Activated T-helper 2 cell treated with anti-CD3 and anti-CD28 coated beads, Interferon-gamma antibody, Interleukin-2, Interleukin-4, amounts not matched to agents 10 μg/mL and 5 μg/mL and 100 μg/mL, durations not matched to agents 14 hours and 24 hours and 36 hours (primary cell): Measurements from ENCODE around the gene DAB2IP. TPM values are rescaled to one million over a fixed set of nuclear protein-coding genes. Genes with fewer than 3 reads are reported as not detected.
"Not testable (repeated sequence)": the region's sequence is repeated elsewhere in the genome, so short reads cannot be mapped to it uniquely, and the experiment has no call there.

Experiments used
- DNase-seq: peaks from one replicate; pipeline ENCODE4 v3.0.0; 2021; ENCODE audit warnings: low spot score
- H3K27ac Mint-ChIP-seq: one replicate; pipeline ENCODE4 v1.8.0; 2021; ENCODE audit warnings: mixed read lengths
- H3K27me3 Mint-ChIP-seq: one replicate; pipeline ENCODE4 v1.8.0; 2021; ENCODE audit warnings: low read depth, mixed read lengths
- H3K36me3 Mint-ChIP-seq: one replicate; pipeline ENCODE4 v1.8.0; 2021; ENCODE audit warnings: low read depth, mixed read lengths
- H3K4me1 Mint-ChIP-seq: one replicate; pipeline ENCODE4 v1.8.0; 2021; ENCODE audit warnings: low read depth, mixed read lengths
- H3K4me3 Mint-ChIP-seq: one replicate; pipeline ENCODE4 v1.8.0; 2021; ENCODE audit warnings: low read depth, mild to moderate bottlenecking, moderate library complexity, mixed read lengths
- H3K9me3 Mint-ChIP-seq: one replicate; pipeline ENCODE4 v1.8.0; 2021; ENCODE audit warnings: mixed read lengths
- intact Hi-C: fragments of 100-400 bp; cut with micrococcal nuclease; formaldehyde crosslinking; loops from one replicate; pipeline ENCODE4 v1.15.1; 2023
- total RNA-seq: library from RNA; stranded (reverse); gene quantifications from 2 replicates; pipeline ENCODE4 v1.2.3, GENCODE V29; 2022

The DAB2IP gene
- total RNA-seq, 1 donor from 2014 or later = not detected

DNA sequence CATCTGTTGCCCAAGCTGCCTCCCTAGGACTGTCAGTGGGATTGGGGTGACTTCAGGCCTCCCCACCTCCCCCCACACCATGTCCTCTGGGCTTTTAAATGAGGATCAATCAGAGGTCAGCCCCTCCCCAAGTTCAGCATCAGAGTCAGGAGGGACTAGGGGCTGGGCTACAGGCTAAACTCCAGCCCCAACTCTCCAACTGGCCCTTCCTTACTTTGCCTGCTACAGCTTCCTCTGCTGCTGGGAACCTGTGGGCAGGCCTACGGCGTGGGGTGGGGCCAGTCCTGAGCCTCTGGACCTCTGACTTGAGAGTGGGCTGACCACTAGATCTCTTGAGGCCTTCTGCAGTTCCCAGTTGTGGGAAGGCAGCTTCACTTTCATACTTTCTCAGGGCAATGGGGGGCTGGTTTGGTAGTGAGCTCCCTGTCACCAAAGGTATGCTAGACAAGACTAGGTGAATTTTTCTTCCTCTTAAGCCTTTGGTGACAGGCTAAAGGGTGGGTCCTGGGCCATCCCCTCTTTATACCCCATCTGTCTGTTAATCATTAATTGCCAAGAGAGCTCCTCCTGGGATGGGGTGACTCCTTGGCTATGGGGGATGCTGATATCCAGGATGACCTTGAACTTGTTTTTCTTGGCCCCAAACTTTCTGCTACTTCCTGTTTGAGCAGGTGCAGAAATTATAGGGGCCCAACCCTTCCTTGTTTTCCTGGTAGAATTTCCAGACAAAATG lies 10.8 kb upstream of the DAB2IP start:
- Mint-ChIP-seq H3K9me3 (no peaks in the 10 kb centered on the region), H3K4me1 (no peaks in the 10 kb centered on the region), H3K36me3 (no peaks in the 10 kb centered on the region), H3K27ac (no peak overlapping the region), H3K27me3 (peaks cover 18% of the 10 kb centered on the region), H3K4me3 (no peak overlapping the region)
- DNase-seq = no peak
- intact Hi-C loops = no loop called here

DNA sequence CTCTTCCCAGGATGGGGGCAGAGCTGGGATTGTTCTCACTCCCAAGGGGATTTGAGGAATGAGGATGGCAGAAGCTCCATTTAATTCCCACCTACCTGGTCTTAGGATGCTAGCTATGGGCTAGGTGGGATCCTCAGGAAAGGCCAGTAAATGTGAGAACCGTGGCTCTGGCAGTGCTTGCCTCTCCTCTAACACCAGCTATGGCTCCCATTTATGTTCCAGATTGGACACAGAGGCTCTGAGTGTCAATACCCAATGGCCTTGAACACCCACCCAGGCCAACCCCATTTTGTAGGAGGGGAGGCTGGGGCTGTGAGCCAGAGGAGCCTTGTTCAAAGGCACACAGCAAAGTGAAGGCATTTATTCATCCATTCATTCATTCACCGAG lies 10.2 kb upstream of the DAB2IP start:
- Mint-ChIP-seq H3K9me3 (no peaks in the 10 kb centered on the region), H3K36me3 (no peaks in the 10 kb centered on the region), H3K4me1 (no peaks in the 10 kb centered on the region), H3K27me3 (peaks cover 16% of the 10 kb centered on the region), H3K4me3 (no peak overlapping the region), H3K27ac (no peak overlapping the region)
- no peak for DNase-seq
- intact Hi-C loops = no loop called here

DNA sequence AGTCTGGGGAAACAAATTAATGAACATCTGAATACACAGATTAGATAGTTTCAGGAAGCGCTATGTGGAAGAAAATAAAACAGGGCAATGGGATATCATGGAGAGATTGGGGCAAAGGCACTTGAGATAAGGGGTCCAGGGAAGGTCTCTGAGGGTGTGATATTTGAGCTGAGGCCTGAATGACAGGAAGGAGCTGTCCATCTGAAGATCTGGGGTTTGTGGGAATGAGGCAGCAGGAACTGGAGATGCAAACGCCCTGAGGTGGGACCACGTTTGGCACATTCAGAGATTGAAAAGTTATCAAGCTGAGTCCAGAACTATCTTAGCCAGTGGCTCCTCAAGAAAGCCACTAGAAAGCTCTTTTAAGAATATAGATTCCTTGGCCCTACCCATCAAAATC lies 8.7 kb upstream of the DAB2IP start:
- Mint-ChIP-seq H3K27ac (no peak overlapping the region), H3K4me3 (no peak overlapping the region), H3K27me3 (peaks cover 9% of the 10 kb centered on the region), H3K36me3 (no peaks in the 10 kb centered on the region), H3K4me1 (no peaks in the 10 kb centered on the region), H3K9me3 (no peaks in the 10 kb centered on the region)
- no peak for DNase-seq
- intact Hi-C loops = no loop called here

DNA sequence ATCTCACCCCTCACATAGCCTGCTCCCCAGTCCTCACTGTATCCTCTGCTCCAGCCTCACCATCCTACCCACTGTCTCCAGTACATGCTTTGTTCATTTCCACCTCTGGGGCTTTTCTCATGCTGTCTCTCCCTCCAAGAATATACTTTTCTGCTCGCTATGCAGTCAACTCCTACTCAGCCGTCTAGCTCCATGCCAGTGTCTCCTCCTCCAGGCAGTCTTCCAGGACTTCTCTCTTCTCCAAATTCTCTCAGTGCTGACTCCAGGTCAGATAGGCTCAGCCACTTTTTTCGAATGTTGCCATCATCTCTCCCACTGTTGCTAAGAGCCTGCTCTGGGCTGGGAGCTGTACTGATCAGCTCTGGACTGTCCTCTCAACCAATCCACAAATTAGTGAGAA lies 8.0 kb upstream of the DAB2IP start:
- intact Hi-C loops = no loop called here
- H3K36me3 Mint-ChIP-seq = no peaks in the 10 kb centered on the region

DNA sequence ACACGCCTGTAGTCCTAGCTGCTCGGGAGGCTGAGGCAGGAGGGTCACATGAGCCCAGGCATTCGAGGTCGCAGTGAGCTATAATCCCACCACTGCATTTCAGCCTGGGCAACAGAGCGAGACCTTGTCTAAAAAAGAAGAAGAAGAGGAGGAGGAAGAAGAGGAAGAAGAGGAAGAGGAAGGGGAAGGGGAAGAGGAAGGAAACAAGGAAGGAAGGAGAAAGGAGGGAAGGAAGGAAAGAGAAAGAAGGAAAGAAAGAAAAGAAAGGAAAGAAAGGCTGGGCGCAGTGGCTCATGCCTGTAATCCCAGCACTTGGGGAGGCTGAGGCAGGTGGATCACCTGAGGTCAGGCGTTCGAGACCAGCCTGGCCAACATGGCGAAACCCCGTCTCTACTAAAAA lies 7.4 kb upstream of the DAB2IP start:
- H3K4me3 Mint-ChIP-seq, H3K27ac Mint-ChIP-seq, H3K36me3 Mint-ChIP-seq, H3K9me3 Mint-ChIP-seq, H3K4me1 Mint-ChIP-seq, intact Hi-C loops, DNase-seq: not testable (repeated sequence)
- H3K27me3 Mint-ChIP-seq = peaks cover 14% of the 10 kb centered on the region

More for the DNA sequence above, 8.0 kb upstream of the DAB2IP start:
- Mint-ChIP-seq H3K27me3 (peaks cover 10% of the 10 kb centered on the region), H3K9me3 (no peaks in the 10 kb centered on the region), H3K27ac (no peak overlapping the region), H3K4me1 (no peaks in the 10 kb centered on the region), H3K4me3 (no peak overlapping the region)
- no peak for DNase-seq

DNA sequence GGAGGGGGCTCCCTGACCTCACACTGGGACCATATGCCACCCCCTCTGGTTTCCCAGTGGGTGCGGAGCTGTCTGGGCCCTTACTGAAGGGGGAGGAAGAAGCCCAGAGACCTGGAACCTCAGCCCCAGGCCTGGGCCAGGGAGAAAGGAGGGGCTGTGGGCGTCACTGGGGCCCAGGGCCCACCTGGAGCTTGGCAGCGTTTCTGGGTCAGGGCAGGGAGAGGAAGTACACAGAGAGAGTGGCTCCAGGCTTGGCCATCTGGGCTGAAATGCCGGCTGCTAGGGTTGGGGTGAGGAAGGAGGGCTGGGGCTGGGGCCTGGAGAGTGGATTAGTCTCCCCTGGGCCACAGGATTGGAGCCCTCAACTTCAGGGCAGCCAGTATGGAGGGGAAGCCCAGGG lies 6.4 kb upstream of the DAB2IP start:
- intact Hi-C loops = no loop called here
- DNase-seq = no peak
- H3K27me3 Mint-ChIP-seq = peaks cover 23% of the 10 kb centered on the region
- H3K4me3 Mint-ChIP-seq = no peak overlapping the region
- H3K27ac Mint-ChIP-seq = no peak overlapping the region
- no peaks in the 10 kb centered on the region for H3K4me1 Mint-ChIP-seq
- no peaks in the 10 kb centered on the region for H3K9me3 Mint-ChIP-seq
- H3K36me3 Mint-ChIP-seq = no peaks in the 10 kb centered on the region

DNA sequence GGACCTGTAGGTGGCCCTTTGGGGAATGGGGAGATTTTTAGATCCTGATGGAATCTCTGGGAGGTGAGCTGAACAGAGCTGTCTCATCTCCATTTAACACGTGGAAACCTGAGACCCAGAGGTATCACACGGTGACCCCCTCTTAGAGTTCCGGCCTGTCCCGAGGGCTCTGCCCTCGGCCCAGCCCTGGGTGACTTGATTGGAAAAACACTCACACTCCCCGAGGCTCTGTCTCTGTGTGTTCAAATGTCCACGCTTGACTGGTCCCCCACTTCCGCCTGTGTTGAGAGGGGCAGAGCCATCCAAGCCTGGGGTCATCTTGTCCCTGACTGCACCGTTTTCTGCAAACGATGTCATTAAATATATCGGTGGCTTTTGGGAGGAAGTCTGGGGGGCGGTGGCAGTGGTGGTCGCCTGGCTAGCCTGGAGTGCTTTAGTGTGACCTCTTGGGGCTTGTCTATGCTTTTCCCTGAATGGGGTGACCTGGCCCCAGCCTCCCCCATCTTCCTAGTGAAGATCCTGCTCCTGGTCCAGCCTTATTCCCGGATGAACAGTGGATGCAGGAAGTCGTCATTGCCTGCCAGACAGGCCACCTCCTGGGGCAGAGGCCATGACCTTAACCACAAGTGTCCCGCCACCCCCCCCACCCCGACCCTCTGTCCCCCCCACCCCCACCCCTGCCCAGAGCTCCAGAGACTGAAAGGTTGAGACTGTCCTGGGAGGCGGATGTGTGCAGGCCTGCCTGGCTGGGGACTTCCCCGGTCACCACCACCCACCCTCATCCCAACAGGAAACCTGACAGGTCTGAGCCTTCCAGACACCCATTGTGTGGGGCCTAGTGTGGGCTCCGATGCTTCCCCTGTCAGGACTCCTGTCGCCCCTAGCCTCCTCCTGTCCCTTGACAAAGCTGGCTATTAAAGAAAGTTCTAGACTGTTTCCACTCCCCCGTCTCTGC lies 5.3 kb upstream of the DAB2IP start:
- Mint-ChIP-seq H3K27me3 (peaks cover 34% of the 10 kb centered on the region), H3K9me3 (no peaks in the 10 kb centered on the region), H3K4me1 (no peaks in the 10 kb centered on the region), H3K27ac (no peak overlapping the region), H3K4me3 (no peak overlapping the region), H3K36me3 (no peaks in the 10 kb centered on the region)
- no peak for DNase-seq
- intact Hi-C loops = no loop called here

DNA sequence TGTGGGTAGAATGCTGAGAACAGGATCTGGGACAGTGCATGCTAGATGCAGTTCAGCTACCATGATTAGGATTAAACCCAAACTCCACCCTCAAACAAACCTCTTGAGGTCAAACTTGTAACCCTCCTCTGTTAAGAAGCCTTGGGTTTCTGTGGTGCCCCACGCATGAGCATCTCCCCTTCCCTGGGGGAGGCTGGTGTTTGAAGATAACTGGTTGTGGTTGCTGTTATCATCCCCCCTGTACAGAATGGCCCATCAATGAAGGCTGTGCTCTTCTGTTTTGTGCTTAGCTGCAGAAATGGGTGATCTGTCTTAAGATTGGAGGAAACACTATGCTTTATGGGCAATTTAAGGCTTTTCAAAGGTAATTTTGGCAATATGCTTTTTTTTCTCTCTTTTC lies 4.4 kb upstream of the DAB2IP start:
- H3K27me3 Mint-ChIP-seq = peaks cover 36% of the 10 kb centered on the region

DNA sequence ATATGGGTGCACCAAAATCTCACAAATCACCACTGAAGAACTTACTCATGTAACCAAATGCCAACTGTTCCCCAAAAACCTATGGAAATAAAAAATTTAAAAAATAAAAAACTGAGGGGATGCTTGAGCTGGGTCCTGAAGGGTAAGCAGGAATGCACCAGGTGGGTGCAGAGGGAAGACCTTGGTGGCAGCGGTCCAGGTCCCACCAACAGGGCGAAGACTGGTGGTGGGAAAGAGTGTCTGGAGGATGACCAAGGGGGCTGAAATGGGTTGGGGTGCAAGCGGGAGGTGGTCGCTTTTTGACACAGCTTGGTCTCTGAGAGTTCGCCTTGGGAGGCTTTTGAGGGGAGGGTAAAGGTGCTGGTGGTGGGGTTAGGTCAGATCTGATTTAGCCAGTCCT lies 3.3 kb upstream of the DAB2IP start:
- Mint-ChIP-seq H3K4me1 (no peaks in the 10 kb centered on the region), H3K9me3 (no peaks in the 10 kb centered on the region), H3K4me3 (no peak overlapping the region), H3K27ac (no peak overlapping the region), H3K36me3 (no peaks in the 10 kb centered on the region), H3K27me3 (peaks cover 46% of the 10 kb centered on the region)
- DNase-seq = no peak
- intact Hi-C loops = no loop called here

More for the DNA sequence above, 4.4 kb upstream of the DAB2IP start:
- no peak for DNase-seq
- Mint-ChIP-seq H3K36me3 (no peaks in the 10 kb centered on the region), H3K4me1 (no peaks in the 10 kb centered on the region), H3K9me3 (no peaks in the 10 kb centered on the region), H3K4me3 (no peak overlapping the region), H3K27ac (no peak overlapping the region)
- intact Hi-C loops = no loop called here

DNA sequence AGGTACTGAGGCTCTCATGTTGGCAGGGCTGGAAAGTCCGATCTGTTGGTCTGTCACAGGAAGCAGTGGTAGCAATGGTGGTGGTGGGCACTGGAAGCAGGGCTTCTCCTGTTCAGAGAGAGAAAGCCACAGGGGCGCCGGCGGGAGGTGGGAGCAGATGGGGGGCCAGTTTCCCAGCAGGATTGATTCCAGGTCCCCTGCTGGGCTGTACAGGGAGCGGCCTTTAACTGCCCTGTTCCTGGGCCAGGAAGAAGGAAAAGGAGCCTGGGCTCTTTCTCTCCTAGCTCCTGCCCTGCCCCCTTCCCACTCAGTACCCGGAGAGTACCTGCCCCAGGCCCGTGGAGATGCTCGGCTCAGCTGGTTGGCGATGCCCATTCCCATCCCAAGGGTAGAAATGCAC lies 2.6 kb upstream of the DAB2IP start:
- Mint-ChIP-seq H3K9me3 (no peaks in the 10 kb centered on the region), H3K27ac (no peak overlapping the region), H3K36me3 (no peaks in the 10 kb centered on the region), H3K27me3 (peaks cover 48% of the 10 kb centered on the region), H3K4me3 (no peak overlapping the region), H3K4me1 (no peaks in the 10 kb centered on the region)
- DNase-seq = no peak
- intact Hi-C loops = no loop called here

DNA sequence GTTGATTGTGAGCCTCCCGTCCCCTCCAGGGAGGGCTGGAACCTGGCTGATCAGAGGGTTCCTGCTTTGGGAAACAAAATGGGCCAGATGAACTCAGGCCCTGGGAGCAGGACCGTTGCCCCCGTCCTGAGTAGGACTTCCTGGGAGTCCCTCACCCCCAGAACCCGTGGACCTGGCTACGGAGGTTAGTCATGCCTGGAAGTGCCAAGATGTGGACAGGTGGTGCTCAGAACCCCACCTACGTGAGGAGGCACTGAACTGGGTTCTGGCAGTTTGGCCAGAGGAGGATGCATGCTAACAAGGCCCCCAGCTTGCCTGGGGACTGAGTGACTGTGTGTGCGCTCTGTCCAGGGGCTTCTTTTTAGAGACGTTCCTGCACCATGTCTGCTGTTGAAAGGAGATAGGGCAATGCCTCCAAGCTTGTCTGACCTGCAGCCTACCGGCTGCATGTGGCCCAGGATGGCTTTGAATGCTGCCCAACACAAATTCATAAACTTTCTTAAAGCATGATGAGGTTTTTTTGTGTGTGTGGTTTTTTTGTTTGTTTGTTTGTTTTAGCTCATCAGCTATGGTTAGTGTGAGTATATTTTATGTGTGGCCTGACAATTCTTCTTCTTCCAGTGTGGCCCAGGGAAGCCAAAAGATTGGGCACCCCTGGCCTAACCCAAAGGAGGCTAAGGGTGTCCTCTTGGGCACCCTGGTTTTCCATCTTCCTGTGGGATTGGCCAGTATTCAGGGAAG lies 1.8 kb upstream of the DAB2IP start:
- no peak for DNase-seq
- H3K27ac Mint-ChIP-seq = no peak overlapping the region

DNA sequence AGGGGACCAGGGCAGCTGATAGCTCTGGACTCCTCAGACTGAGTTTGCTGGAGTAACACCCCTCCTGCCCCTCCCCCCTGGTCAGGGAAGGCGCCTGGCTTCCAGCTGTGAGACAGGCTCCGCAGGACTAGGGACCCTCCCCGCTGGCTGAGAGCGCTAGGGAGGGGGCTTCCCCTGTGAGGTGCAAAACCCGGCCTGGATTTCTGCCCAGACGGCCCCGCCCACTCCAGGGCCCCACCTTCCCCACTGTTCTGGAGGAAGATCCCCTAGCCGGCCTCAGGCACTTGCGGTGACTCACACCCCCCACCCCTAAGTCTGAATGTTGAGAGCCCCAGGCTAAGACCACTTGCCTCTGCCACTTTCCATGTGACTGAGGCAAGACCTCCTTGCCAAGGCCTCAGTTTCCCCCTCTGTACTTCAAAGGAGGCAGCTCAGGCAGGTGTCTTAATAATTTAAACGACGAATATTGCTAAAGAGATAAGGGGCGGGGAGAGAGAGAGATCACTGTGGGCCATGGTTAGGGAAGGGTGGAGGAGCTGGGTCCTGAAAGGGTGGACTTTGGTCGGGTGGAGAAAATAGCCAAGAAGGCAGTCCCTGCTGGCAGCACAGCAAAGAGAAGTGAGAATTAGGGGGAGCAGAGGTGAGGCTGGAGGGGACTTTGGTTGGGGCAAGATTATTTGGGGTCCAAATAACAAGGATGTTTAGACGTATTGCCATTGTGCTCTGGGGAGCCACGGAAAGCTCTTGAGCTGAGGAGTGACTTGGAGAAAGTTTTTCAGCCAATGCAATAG lies 1.0 kb upstream of the DAB2IP start:
- H3K27me3 Mint-ChIP-seq = peaks cover 53% of the 10 kb centered on the region
- intact Hi-C loops = no loop called here
- no peaks in the 10 kb centered on the region for H3K9me3 Mint-ChIP-seq
- DNase-seq = no peak
- H3K27ac Mint-ChIP-seq = no peak overlapping the region
- no peaks in the 10 kb centered on the region for H3K4me1 Mint-ChIP-seq
- no peak overlapping the region for H3K4me3 Mint-ChIP-seq
- H3K36me3 Mint-ChIP-seq = no peaks in the 10 kb centered on the region

More for the DNA sequence above, 1.8 kb upstream of the DAB2IP start:
- intact Hi-C loops = no loop called here
- peaks cover 53% of the 10 kb centered on the region for H3K27me3 Mint-ChIP-seq
- no peaks in the 10 kb centered on the region for H3K36me3 Mint-ChIP-seq
- no peaks in the 10 kb centered on the region for H3K4me1 Mint-ChIP-seq
- H3K4me3 Mint-ChIP-seq = no peak overlapping the region
- no peaks in the 10 kb centered on the region for H3K9me3 Mint-ChIP-seq
